Bone marrow (tissue), 2 donors: Measurements from ENCODE around the gene CLN5.

Experiments used
- DNase-seq, 2 donors: peaks; one replicate each; lab custom pipeline; 2025; lab: John Stamatoyannopoulos, UW

Gene CLN5

GRCh38 chr13:77016888-77017623, 25.2 kb downstream of the CLN5 start:
- no peak for DNase-seq

- DNase-seq = no peak
These were observed 27.9 kb downstream of the CLN5 start for GRCh38 chr13:77019756-77020155.

DNA sequence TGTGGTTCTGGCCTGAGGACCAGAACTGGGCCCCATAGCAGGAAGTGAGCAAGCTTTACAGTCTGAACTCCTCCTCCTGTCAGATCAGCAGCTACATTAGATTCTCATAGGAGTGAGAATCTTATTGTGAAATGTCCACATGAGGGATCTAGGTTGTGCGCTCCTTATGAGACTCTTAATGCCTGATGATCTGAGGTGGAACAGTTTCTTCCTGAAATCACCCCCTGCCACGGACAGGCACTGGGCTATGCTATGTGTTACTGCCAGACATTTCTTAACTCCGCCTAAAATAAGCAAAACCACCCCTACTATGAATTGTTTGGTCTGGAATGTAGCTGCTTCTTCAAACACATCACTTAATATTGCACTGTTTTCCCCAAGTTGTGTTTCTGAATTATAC, 30.5 kb downstream of the CLN5 start:
- no peak for DNase-seq

DNA sequence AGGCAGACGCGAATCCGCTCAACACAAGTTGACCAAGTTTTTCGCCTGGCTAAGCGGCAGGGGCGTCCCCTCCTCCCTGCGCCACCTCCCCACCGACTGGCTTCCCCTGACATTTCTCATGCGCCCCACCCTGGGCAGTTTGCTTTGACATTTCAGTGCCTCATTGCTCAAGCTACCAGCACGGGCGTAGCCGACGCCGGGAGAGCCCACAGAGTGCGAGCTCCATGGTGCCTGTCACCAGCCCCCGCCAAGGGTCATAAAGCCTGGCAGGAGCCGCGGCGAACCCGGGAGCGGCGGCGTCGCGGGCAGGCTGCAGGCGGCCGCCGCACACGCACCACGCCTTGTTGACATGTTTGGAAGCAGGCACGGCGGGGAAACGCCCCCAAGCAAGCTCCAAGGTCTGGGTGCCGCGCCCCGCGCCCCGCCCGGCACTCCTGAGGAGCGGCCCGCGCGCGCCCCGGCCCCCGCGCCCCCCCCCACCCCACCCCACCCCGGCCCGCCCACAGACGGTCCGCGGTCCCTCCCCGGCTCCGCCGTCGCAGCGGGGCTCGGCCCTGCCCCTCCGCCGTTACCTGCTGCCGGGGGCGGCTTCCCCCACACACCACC, 34.5 kb downstream of the CLN5 start:
- DNase-seq = peak; percentile 50 to 69

DNA sequence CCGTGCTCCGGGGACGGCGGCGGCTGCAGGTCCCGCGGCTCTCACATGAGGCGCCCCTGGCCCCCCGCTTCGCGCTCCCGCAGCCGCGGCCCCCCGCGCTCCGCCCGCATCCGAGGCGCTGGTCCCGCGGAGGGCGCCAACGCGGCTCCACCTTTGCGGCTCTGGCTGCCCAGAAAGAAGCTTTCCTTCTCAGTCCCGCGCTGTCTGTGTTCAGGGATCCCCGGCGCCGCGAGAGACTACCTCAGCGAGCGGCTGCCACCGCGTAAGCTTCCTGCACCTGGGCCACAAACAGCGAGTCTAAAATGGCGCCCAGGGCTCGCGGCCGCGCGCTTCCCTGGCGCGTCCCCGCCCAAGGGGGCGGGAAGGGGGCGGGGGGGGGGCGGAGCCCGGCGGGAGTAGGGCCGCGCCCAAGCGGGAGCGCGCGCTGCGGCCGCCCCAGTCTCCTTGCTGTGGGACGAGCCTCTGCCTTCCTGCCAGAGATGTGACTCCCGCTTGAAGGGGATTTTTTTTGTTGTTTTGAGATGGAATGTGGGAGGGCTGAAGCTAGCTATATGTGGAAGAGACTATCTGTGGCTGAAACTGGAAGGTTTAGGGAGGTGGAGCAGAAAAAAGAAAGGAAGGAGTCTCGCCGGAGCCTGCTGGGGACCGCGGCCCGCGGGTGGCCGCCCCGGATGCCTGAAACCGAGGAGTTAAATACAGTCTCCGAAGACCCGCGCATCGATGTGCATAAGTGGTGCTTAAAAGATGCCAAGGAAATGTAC, 35.2 kb downstream of the CLN5 start, which contains the start of gene FBXL3:
FBXL3 (minus strand) TSS at position 299 of the 761 bp plus-strand sequence. CDS start 5,299 bp downstream, outside the sequence.
- peak; percentile 77 to 80 for DNase-seq

DNA sequence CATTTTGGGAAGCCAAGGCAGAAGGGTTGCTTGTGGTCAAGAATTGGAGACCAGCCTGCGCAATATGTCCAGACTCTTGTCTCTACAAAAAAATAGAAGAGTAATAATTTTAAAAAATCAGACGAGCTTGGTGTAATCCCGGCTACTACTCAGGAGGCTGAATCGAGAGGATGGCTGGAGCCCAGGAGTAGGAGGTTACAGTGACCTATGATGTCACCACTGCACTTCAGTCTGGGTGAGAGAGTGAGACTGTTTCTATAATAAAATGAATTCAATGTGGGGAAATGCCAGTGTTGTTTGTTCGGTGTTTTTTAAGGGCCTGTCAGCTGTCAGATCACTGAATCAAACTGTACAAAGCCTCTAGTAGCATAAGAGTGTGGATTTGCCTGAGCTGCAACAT, 36.3 kb downstream of the CLN5 start:
- DNase-seq = no peak

- DNase-seq = no peak
These were observed 37.6 kb downstream of the CLN5 start for GRCh38 chr13:77029436-77029835.

DNA sequence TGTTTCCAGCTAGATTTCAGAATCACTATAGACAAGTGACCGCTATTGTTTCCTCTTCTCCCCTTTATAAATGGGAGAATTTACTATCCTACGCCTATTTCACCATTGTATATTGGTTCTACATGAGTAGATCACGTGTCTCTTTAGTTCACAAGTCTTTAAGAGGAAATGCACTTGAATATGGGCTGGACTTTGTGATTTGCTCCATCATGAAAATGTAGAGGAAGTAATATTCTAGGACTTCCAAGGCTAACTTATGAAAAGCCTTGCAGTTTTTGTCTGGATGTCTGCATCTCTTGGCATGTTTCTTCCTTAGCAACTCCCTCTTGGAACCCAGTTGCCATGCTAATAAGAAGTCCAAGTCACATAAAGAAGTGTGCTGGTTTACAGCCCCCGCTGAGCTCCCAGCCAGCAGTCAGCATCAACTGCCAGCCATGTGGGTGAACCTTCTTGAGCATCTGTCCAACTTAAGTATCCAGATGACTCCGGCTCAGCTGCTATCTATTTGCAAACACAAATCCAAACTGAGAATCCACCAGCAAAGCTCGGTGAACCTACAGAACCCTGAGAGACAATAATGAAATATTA, 39.9 kb downstream of the CLN5 start:
- DNase-seq = no peak

- no peak for DNase-seq
These were observed 41.9 kb downstream of the CLN5 start for GRCh38 chr13:77033717-77034302.

GRCh38 chr13:77034881-77035280, 43.0 kb downstream of the CLN5 start:
- DNase-seq = no peak

- DNase-seq = no peak
These were observed 44.4 kb downstream of the CLN5 start for GRCh38 chr13:77036279-77036678.

- no peak for DNase-seq
These were observed 47.1 kb downstream of the CLN5 start for GRCh38 chr13:77038907-77039480.

DNA sequence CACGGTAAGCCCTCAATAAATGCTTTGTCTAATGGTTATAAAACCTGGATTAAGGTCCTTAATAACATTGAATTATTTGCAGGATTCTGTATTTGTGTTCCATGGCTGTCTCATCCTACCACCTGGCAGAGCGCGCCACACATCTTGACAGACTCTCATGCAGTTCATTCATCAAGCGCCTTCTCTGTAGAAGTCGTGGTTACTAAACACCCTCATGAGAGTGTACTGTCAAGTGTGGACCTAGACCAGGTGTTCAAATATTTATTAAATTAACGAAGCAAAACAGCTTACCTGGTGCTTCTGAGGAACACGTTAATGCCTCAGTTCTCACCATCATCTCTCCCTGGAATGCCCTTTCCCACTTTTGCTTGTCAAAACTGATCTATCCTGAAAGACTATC, 48.2 kb downstream of the CLN5 start:
- no peak for DNase-seq

- DNase-seq = no peak
These were observed 49.0 kb downstream of the CLN5 start for GRCh38 chr13:77040835-77041234.

DNA sequence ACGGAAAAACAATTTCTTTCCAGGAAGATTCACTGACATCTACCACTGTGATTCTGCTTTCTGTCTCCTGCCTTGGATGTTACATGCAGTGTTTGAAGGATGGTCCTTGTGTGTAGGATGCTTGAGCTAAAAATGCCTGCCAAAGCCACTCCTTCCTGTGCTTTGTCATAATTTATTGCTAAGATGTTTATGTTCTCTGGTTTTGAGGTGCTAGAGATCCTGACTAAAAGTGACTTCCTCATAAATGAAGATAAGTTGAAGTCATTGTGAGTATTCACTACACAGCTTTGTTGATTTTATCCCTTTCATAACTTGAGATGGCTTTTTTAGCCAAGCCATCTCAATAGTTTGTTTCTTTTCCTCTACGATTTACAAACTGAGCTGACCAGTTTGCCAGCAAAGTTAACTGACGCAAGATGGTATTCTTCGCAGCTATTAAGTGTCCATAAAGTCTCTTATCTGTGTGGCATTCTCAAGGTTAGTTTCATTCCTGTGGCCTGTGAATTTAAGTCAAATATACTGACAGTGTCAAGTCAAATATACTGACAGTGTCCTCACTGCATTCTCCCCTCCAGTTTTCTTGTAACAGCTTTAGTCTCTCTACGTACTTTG, 50.8 kb downstream of the CLN5 start:
- DNase-seq = peak in 1 of 2 donors; percentile 84

GRCh38 chr13:77047649-77048343, 55.9 kb downstream of the CLN5 start:
- DNase-seq = no peak

DNA sequence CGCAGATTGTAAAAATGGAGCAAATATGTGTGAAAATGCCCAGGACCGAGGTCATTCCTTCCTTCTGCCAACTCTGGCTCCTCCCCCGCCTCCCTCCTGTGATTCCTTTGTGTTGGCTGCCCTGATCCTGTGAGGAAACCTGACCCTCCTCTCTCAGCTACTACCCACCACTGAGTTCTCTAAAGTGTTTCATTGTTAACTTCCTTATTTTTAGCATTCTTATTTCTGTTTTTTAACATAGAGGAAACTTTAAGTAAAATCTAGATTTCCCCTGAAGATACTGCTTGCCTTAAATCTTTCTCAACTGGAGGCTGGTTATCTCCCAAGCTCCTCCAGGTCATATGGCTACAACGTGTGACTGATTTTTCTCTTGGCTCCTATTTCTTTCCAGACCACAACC, 56.8 kb downstream of the CLN5 start:
- DNase-seq = no peak

GRCh38 chr13:77053192-77053591, 61.3 kb downstream of the CLN5 start:
- no peak for DNase-seq
